ENCODE measurements around the gene MALRD1.

Gene MALRD1

DNA sequence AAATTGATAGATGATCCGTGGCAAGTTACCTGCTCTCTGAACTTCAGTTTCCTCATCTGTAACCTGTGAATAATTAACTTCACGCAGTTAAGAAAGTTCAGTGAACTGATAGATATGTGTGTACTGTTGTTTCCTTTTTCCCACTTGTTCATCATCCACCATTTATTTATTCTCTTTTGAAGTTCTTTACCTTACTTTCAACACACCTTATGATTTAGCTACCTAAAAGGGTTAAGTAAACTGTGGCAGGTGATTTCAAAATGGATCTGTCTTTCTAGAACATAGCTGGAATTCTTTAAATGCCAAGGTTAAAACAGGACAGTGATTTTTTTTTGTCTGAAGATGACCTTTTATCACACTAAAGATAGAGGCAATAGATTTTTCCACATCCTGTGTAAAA lies 27.4 kb upstream of the MALRD1 start:
- H3K4me3 ChIP-seq (ENCODE audit: control insufficient read depth, low read depth, low read length): no peak overlapping the region
- DNase-seq (ENCODE audit: low read depth): no peak
- TF ChIP-seq, protein P1, sequence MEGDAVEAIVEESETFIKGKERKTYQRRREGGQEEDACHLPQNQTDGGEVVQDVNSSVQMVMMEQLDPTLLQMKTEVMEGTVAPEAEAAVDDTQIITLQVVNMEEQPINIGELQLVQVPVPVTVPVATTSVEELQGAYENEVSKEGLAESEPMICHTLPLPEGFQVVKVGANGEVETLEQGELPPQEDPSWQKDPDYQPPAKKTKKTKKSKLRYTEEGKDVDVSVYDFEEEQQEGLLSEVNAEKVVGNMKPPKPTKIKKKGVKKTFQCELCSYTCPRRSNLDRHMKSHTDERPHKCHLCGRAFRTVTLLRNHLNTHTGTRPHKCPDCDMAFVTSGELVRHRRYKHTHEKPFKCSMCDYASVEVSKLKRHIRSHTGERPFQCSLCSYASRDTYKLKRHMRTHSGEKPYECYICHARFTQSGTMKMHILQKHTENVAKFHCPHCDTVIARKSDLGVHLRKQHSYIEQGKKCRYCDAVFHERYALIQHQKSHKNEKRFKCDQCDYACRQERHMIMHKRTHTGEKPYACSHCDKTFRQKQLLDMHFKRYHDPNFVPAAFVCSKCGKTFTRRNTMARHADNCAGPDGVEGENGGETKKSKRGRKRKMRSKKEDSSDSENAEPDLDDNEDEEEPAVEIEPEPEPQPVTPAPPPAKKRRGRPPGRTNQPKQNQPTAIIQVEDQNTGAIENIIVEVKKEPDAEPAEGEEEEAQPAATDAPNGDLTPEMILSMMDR (conservative IDR thresholded peaks at IDR 0.05; ENCODE audit: control insufficient read depth, insufficient read depth, low read depth, low read length): no peak

DNA sequence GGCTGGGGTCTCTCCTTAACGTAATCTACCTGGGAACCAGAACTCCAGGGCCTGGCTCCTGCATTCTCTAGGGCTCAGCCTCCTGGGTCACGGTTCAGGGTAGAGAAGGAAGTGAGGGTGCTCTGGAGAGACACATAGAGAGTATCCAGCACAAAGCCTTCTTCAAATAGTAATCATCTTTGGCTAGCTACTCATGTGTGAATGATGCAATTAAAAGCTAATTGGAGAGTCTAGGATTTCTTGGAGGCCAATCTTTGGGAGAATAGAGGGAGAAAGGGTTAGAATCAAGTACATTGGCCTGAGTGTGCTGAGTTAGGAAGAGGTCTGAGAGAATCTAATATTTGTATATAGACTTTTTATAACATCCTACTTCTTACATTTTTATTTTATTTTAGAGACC lies 24.0 kb upstream of the MALRD1 start:
- DNase-seq (ENCODE audit: low read depth): no peak
- no peak overlapping the region for H3K4me3 ChIP-seq (ENCODE audit: control insufficient read depth, low read depth, low read length)
- TF ChIP-seq, protein P1 (conservative IDR thresholded peaks at IDR 0.05; ENCODE audit: control insufficient read depth, insufficient read depth, low read depth, low read length): no peak

DNA sequence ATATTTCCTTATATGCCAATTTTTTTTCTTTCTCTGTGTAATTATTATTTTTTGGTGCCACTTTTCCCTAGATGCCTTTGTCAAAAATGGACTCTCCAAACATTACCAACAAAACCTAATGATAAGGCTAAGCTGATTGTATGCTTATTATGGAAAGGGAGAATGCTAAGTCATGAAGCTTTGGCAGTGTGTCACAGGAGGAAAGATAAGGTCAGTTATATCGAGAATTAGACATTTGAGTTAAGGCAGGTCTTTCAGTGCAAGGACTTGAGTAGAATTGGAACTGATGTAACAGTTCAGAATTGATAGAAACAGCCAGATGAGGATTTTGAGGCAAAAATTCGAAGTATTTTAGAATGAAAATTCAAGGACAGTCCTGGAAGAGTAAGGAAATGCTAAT lies 16.8 kb upstream of the MALRD1 start:
- no peak for DNase-seq (ENCODE audit: low read depth)
- TF ChIP-seq, protein P1 (conservative IDR thresholded peaks at IDR 0.05; ENCODE audit: control insufficient read depth, insufficient read depth, low read depth, low read length): no peak
- H3K4me3 ChIP-seq (ENCODE audit: control insufficient read depth, low read depth, low read length): no peak overlapping the region

DNA sequence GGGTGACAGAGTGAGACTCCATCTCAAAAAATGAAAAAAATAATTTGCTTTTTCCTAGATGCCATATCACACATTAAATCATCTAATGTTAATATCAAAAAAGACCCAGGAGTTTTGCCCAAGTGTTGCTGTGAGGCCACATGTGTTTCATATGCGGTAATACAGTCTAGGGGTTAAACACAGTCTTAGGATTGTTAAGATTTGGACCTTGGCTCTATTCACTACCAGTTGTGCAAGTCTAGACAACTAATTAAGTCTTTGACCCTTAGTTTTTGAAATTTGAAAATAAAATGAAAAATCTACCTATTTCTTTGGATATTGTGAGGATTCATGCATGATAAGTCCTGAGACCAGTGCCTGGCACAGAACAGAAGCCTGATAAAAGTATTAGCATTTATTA lies 14.9 kb upstream of the MALRD1 start:
- no peak overlapping the region for H3K4me3 ChIP-seq (ENCODE audit: control insufficient read depth, low read depth, low read length)
- no peak for DNase-seq (ENCODE audit: low read depth)
- TF ChIP-seq, protein P1 (conservative IDR thresholded peaks at IDR 0.05; ENCODE audit: control insufficient read depth, insufficient read depth, low read depth, low read length): no peak

DNA sequence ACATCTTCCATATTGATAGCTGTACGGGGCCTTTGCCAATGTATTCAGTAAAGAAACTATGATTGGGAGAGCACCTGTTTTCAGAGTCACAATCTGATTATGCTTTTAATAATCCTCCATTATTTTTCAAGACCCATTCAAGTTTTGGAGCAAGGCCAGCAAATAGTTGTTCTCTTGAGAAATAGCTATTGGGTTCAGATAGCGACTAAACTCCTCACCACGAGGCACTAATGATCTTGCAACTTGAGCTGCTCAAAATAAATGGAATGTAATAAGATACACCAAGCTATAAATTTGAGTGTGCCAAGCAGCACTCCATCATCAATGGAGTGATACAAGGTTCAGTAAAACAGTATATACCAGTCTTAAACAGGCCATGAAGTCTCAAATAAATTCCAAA lies 7.4 kb upstream of the MALRD1 start:
- H3K4me3 ChIP-seq (ENCODE audit: control insufficient read depth, low read depth, low read length): no peak overlapping the region
- TF ChIP-seq, protein P1 (conservative IDR thresholded peaks at IDR 0.05; ENCODE audit: control insufficient read depth, insufficient read depth, low read depth, low read length): no peak
- DNase-seq (ENCODE audit: low read depth): no peak

DNA sequence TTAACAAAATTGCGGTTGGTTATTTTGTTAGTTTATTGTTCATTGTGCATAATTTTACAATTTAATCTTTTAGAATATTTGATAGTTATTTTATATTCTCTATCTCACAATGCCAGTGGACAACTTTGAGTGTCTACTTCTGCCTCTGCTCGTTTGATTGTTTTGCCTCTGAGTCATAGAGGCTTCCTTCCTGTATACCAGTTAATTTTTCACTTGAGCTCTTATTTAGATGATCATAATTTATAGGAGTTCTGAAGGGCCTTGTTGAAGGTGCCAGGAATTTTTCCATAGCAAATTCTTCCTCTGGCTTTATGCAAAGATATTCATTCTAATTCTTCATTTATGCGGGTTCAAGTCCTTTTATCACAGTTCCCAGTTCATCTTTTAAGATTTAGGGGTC lies 5.2 kb upstream of the MALRD1 start:
- TF ChIP-seq, protein P1 (conservative IDR thresholded peaks at IDR 0.05; ENCODE audit: control insufficient read depth, insufficient read depth, low read depth, low read length): no peak
- no peak for DNase-seq (ENCODE audit: low read depth)
- no peak overlapping the region for H3K4me3 ChIP-seq (ENCODE audit: control insufficient read depth, low read depth, low read length)

DNA sequence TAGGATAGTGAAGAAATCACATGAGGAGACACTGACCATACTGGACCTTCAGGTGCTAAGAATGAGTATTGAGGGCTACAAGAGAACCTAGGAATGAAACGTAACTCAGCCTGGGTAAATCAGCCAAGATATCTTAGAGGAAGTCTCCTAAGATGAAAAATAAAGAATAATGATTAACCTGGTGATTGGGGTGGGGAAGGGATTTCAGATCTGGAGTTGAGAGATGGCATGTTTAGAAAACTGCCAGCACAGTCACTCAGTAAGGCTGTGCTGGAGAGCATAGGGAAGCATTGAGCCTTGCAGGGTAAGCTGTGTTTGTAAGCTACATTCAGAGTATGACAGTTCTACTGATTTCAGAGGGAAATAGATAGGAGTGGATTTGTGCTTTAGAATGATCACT lies 1.9 kb upstream of the MALRD1 start:
- no peak for DNase-seq (ENCODE audit: low read depth)
- TF ChIP-seq, protein P1 (conservative IDR thresholded peaks at IDR 0.05; ENCODE audit: control insufficient read depth, insufficient read depth, low read depth, low read length): no peak
- H3K4me3 ChIP-seq (ENCODE audit: control insufficient read depth, low read depth, low read length): no peak overlapping the region
